Kidney epithelial cell (primary cell): Measurements from ENCODE around the gene CNGB1. TPM values are rescaled to one million over a fixed set of nuclear protein-coding genes. Genes with fewer than 3 reads are reported as not detected.

Source experiments
- DNase-seq: peaks from one replicate; pipeline ENCODE4 v3.0.0-alpha.2; 2010; ENCODE audit warnings: low read depth
- H3K27me3 ChIP-seq: 2 replicates; pipeline ENCODE4 v1.6.0; 2011; ENCODE audit warnings: low read length; ENCODE audit not compliant: control insufficient read depth, insufficient read depth
- H3K36me3 ChIP-seq: 2 replicates; pipeline ENCODE4 v1.5.1; 2011; ENCODE audit warnings: low read length; ENCODE audit not compliant: control insufficient read depth, insufficient read depth
- H3K4me3 ChIP-seq: 2 replicates; pipeline ENCODE4 v1.5.1; 2011; ENCODE audit warnings: low read depth, mild to moderate bottlenecking, control low read depth, low read length
- CTCF ChIP-seq: IDR thresholded peaks from 2 replicates; pipeline ENCODE4 v1.5.1; 2011; ENCODE audit warnings: mild to moderate bottlenecking, moderate library complexity, low read length, control low read depth, inconsistent platforms; ENCODE audit not compliant: insufficient read depth, poor library complexity, severe bottlenecking
- total RNA-seq: library from RNA; depleted of rRNA; stranded (reverse); fragments of >200 nt; gene quantifications from 2 replicates; pipeline ENCODE4 v1.2.3, GENCODE V29; 2015

Gene CNGB1
- total RNA-seq, 1 donor from 2014 or later: not detected

- TF ChIP-seq CTCF: no peak
- Histone ChIP-seq H3K27me3 (peaks cover 5% of the 10 kb centered on the region), H3K36me3 (no peaks in the 10 kb centered on the region), H3K4me3 (no peak overlapping the region)
- no peak for DNase-seq
These were observed 18.0 kb downstream of the CNGB1 start for GRCh38 chr16:57952909-57953308.

- TF ChIP-seq CTCF: no peak
- DNase-seq: no peak
- Histone ChIP-seq H3K4me3 (no peak overlapping the region), H3K27me3 (peaks cover 8% of the 10 kb centered on the region), H3K36me3 (no peaks in the 10 kb centered on the region)
These were observed 19.5 kb downstream of the CNGB1 start for GRCh38 chr16:57951204-57951960.

GRCh38 chr16:57950382-57950781, 20.5 kb downstream of the CNGB1 start:
- no peak for DNase-seq
- peaks cover 10% of the 10 kb centered on the region for H3K27me3 ChIP-seq
- no peak overlapping the region for H3K4me3 ChIP-seq
- no peak for TF ChIP-seq CTCF
- no peaks in the 10 kb centered on the region for H3K36me3 ChIP-seq

GRCh38 chr16:57949595-57950238, 21.2 kb downstream of the CNGB1 start:
- Histone ChIP-seq H3K27me3 (peaks cover 13% of the 10 kb centered on the region), H3K4me3 (no peak overlapping the region), H3K36me3 (no peaks in the 10 kb centered on the region)
- no peak for DNase-seq
- TF ChIP-seq CTCF: no peak

GRCh38 chr16:57949013-57949412, 21.9 kb downstream of the CNGB1 start:
- TF ChIP-seq CTCF: no peak
- no peak for DNase-seq
- peaks cover 13% of the 10 kb centered on the region for H3K27me3 ChIP-seq
- no peaks in the 10 kb centered on the region for H3K36me3 ChIP-seq
- no peak overlapping the region for H3K4me3 ChIP-seq
